HL-60 (cell line): ENCODE results near the gene GREB1.

Experiments
- DNase-seq, 2 experiments: peaks; one replicate each; pipeline ENCODE4 v3.0.0-alpha.2; 2010 to 2020; ENCODE audit warnings: low read depth in 1 of 2, low spot score in 1 of 2
- H3K27ac ChIP-seq: fragments of 250-450 bp; sonication (Bioruptor Pico); replicated peaks from 2 replicates; pipeline ENCODE4 v1.5.1; 2020; ENCODE audit warnings: mild to moderate bottlenecking, moderate library complexity
- H3K27me3 ChIP-seq: fragments of 250-450 bp; sonication (Bioruptor Pico); 2 replicates; pipeline ENCODE4 v1.5.1; 2021; ENCODE audit warnings: mild to moderate bottlenecking, moderate library complexity; ENCODE audit not compliant: insufficient read depth, poor library complexity, severe bottlenecking
- H3K4me3 ChIP-seq: replicated peaks from 2 replicates; pipeline ENCODE4 v1.5.1; 2011; ENCODE audit warnings: mild to moderate bottlenecking, control low read depth, low read length; ENCODE audit not compliant: insufficient read depth
- CTCF ChIP-seq: IDR thresholded peaks from one replicate; pipeline ENCODE4 v1.5.1; 2011; ENCODE audit warnings: low read length, control low read depth, inconsistent platforms; ENCODE audit not compliant: insufficient read depth
- GABPA ChIP-seq: IDR thresholded peaks from 2 replicates; pipeline ENCODE4 v1.6.1; 2012; ENCODE audit warnings: low read depth
- POLR2AphosphoS5 ChIP-seq: IDR thresholded peaks from 2 replicates; pipeline ENCODE4 v1.6.1; 2012; ENCODE audit warnings: low read depth
- REST ChIP-seq: IDR thresholded peaks from 2 replicates; pipeline ENCODE4 v1.6.1; 2012; ENCODE audit warnings: low read depth; ENCODE audit not compliant: insufficient replicate concordance
- SPI1 ChIP-seq: IDR thresholded peaks from 2 replicates; pipeline ENCODE4 v1.6.1; 2012; ENCODE audit warnings: low read depth, mild to moderate bottlenecking, borderline replicate concordance

GREB1 gene

GRCh38 chr2:11546072-11546471 is 12.2 kb downstream of the GREB1 start:
- no peak for DNase-seq
- H3K4me3 ChIP-seq = no peak overlapping the region
- no peaks in the 10 kb centered on the region for H3K27me3 ChIP-seq
- TF ChIP-seq POLR2AphosphoS5 (no peak), CTCF (no peak), REST (no peak), GABPA (no peak)
- no peak overlapping the region for H3K27ac ChIP-seq

GRCh38 chr2:11547912-11548497 is 14.2 kb downstream of the GREB1 start:
- TF ChIP-seq POLR2AphosphoS5 (no peak), GABPA (no peak), REST (no peak), CTCF (no peak), SPI1 (no peak)
- no peak overlapping the region for H3K27ac ChIP-seq
- H3K4me3 ChIP-seq = no peak overlapping the region
- no peak for DNase-seq
- no peaks in the 10 kb centered on the region for H3K27me3 ChIP-seq

- Histone ChIP-seq H3K27ac (no peak overlapping the region), H3K4me3 (no peak overlapping the region), H3K27me3 (no peaks in the 10 kb centered on the region)
- TF ChIP-seq POLR2AphosphoS5 = no peak
- no peak for TF ChIP-seq SPI1
- TF ChIP-seq GABPA = no peak
- TF ChIP-seq CTCF = no peak
- TF ChIP-seq REST = no peak
- no peak for DNase-seq
These were observed 16.5 kb downstream of the GREB1 start for GRCh38 chr2:11550302-11550701.
